Right lobe of liver (tissue), 6 donors: Measurements from ENCODE around the gene NLGN1. TPM values are rescaled to one million over a fixed set of nuclear protein-coding genes. Genes with fewer than 3 reads are reported as not detected.

Experiments used
- ATAC-seq, 4 donors: fragments of 200-7000 bp; cut with Tn5 transposase; one replicate each; pipeline ENCODE4 v1.9.1; 2020; ENCODE audit warnings: mild to moderate bottlenecking in 4 of 4, moderate library complexity in 4 of 4
- DNase-seq, 3 donors: peaks; one replicate each; pipeline ENCODE4 v3.0.0-alpha.2; 2020
- H3K27ac ChIP-seq, 3 donors: fragments of 200-600 bp; one replicate each; pipeline ENCODE4 v1.8.0; 2022
- H3K27me3 ChIP-seq, 2 donors: fragments of 200-600 bp; one replicate each; pipeline ENCODE4 v1.8.0; 2022
- H3K36me3 ChIP-seq, 4 donors: fragments of 200-600 bp; sonication (generic) in 1 of 4; one replicate each; pipeline versions ENCODE4 v1.5.1 to v1.8.0; 2017 to 2022; ENCODE audit warnings: control low read depth in 1 of 4
- H3K4me1 ChIP-seq, 4 donors: fragments of 200-600 bp; sonication (generic) in 1 of 4; one replicate each; pipeline versions ENCODE4 v1.5.1 to v1.8.0; 2017 to 2022; ENCODE audit warnings: control low read depth in 1 of 4
- H3K4me3 ChIP-seq, 3 donors: fragments of 200-600 bp; one replicate each; pipeline ENCODE4 v1.8.0; 2022
- H3K9me3 ChIP-seq, 4 donors: fragments of 200-600 bp; sonication (generic) in 1 of 4; one replicate each; pipeline versions ENCODE4 v1.5.1 to v1.8.0; 2017 to 2022; ENCODE audit warnings: control low read depth in 1 of 4
- POLR2A ChIP-seq: fragments of 450-650 bp; IDR thresholded peaks from one replicate; pipeline ENCODE4 v1.6.1; 2017; ENCODE audit warnings: antibody characterized with exemption, mild to moderate bottlenecking
- WGBS: methylation state at CpG from one replicate; pipeline ENCODE4 v1.1.6; 2018; ENCODE audit warnings: low coverage, low lambda C conversion rate; ENCODE audit not compliant: insufficient coverage; ENCODE audit errors: missing lambda C conversion rate; 5-methylcytosine and 5-hydroxymethylcytosine counted together
- intact Hi-C, 2 donors: fragments of 100-400 bp; cut with DNase I; formaldehyde crosslinking; loops; one replicate each; pipeline versions ENCODE4 v1.11.2 to v1.14.1; 2022
- total RNA-seq, 6 experiments: library from RNA; depleted of rRNA in 2 of 6; stranded (reverse); fragments of >200 nt in 2 of 6; fragmentation: NEBNext Ultra II Directional in 3 of 6; extraction: Animal tissue kit (Norgen Biotek cat#: 25700) in 3 of 6; gene quantifications; one replicate each; pipeline versions ENCODE4 v1.1.0 to v1.2.4, GENCODE V29; 2016 to 2023
- TF ChIP-seq, protein P1 (sequence below), 4 donors: fragments of 200-600 bp in 3 of 4; fragments of 450-650 bp in 1 of 4; IDR thresholded peaks; one replicate each; pipeline versions ENCODE4 v1.5.1 to v1.8.0; 2016 to 2022; ENCODE audit warnings: antibody characterized with exemption in 4 of 4, mild to moderate bottlenecking in 2 of 4
- donor health status: DM: no; HTN: yes; CAD: no.
- donor health status: DM: no; HTN: no; CAD: no.
- donor health status: DM: no; HTN: no; CAD: no.
- donor health status: DM: no; HTN: yes; CAD: no.
- donor health status: DM: no; HTN: yes; CAD: no.

The NLGN1 gene
- total RNA-seq, 6 experiments from 2014 or later, result 0.02 to 0.12 TPM; not detected in 4

DNA sequence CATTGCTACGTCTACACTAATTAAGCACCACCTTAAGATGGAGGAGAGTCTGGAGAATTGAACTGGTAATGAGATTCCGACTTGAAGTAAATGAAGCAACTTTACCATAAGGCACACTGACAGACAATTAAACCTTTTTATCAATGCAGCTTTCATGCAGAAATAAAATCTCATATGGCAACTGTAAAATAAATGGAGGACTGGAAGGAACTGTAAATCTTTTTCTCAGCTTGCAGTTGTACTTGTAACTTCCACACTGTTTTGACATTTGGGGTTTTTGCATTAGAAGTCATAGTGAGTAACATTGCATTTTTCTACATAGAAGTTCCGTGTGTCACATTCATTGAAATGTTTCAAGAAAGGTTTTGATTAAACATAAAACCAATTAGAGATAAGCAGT lies 705.3 kb downstream of the NLGN1 start:
- Histone ChIP-seq H3K27ac (no peak overlapping the region), H3K9me3 (no peaks in the 10 kb centered on the region), H3K36me3 (no peaks in the 10 kb centered on the region), H3K27me3 (no peaks in the 10 kb centered on the region), H3K4me1 (no peaks in the 10 kb centered on the region), H3K4me3 (no peak overlapping the region)
- no peak for DNase-seq
- intact Hi-C loops, result no loop called here
- TF ChIP-seq POLR2A, result no peak
- TF ChIP-seq, protein P1, sequence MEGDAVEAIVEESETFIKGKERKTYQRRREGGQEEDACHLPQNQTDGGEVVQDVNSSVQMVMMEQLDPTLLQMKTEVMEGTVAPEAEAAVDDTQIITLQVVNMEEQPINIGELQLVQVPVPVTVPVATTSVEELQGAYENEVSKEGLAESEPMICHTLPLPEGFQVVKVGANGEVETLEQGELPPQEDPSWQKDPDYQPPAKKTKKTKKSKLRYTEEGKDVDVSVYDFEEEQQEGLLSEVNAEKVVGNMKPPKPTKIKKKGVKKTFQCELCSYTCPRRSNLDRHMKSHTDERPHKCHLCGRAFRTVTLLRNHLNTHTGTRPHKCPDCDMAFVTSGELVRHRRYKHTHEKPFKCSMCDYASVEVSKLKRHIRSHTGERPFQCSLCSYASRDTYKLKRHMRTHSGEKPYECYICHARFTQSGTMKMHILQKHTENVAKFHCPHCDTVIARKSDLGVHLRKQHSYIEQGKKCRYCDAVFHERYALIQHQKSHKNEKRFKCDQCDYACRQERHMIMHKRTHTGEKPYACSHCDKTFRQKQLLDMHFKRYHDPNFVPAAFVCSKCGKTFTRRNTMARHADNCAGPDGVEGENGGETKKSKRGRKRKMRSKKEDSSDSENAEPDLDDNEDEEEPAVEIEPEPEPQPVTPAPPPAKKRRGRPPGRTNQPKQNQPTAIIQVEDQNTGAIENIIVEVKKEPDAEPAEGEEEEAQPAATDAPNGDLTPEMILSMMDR (IDR thresholded peaks at IDR 0.05), result no peak
- ATAC-seq, result no peak
- 59% methylated on average over 3 of the region's 3 CpGs for WGBS

DNA sequence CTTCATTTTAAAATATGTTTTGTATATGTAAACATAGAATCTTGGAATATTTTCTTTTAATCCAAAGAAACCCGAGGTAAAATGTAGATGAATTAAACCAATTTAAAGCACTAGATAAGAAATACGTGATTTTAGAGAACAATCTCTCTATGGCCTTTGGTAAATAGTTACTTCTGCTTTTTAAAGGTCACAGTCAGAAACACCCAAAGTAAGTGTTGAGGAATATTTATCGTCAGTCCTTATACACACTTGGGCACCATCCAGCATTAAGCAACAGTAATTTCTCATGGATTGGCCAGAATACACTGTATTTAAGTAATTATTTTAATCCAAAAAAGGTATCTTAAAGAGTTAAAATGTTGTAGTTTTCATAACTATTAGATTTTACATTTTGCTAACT lies 713.2 kb downstream of the NLGN1 start:
- intact Hi-C loops, result no loop called here
- TF ChIP-seq POLR2A, result no peak
- TF ChIP-seq, protein P1 (IDR thresholded peaks at IDR 0.05), result no peak
- WGBS, result 48% methylated on average over 3 of the region's 3 CpGs
- no peaks in the 10 kb centered on the region for H3K9me3 ChIP-seq
- H3K4me1 ChIP-seq, result no peaks in the 10 kb centered on the region
- H3K27me3 ChIP-seq, result no peaks in the 10 kb centered on the region
- H3K27ac ChIP-seq, result no peak overlapping the region
- DNase-seq, result no peak
- peak in 1 of 4 donors; percentile 15 for ATAC-seq
- no peak overlapping the region for H3K4me3 ChIP-seq
- no peaks in the 10 kb centered on the region for H3K36me3 ChIP-seq

DNA sequence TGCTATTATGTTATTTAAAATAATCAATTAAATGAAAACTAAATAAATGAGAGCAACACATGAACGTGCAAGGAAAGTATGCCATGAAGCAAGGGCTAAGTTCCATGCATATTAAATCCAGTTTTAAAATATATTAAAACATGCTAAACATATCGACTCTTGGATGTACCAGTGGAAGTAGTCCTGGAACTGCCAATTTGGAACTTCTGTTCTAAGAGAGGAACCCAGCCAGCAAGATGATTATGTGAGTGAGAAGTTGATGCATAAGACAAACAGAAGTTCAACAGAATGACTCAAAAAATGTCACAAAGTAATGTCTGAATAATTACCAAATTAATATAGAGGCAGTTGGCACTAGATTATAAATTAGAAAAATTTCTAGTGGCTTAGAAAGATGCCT lies 714.2 kb downstream of the NLGN1 start:
- H3K27ac ChIP-seq, result no peak overlapping the region
- no peak overlapping the region for H3K4me3 ChIP-seq
- no peaks in the 10 kb centered on the region for H3K27me3 ChIP-seq
- TF ChIP-seq POLR2A, result no peak
- TF ChIP-seq, protein P1 (IDR thresholded peaks at IDR 0.05), result no peak
- no peaks in the 10 kb centered on the region for H3K36me3 ChIP-seq
- no peak for ATAC-seq
- H3K9me3 ChIP-seq, result no peaks in the 10 kb centered on the region
- WGBS, result 52% methylated on average over 2 of the region's 2 CpGs
- intact Hi-C loops, result no loop called here
- H3K4me1 ChIP-seq, result no peaks in the 10 kb centered on the region
- no peak for DNase-seq

DNA sequence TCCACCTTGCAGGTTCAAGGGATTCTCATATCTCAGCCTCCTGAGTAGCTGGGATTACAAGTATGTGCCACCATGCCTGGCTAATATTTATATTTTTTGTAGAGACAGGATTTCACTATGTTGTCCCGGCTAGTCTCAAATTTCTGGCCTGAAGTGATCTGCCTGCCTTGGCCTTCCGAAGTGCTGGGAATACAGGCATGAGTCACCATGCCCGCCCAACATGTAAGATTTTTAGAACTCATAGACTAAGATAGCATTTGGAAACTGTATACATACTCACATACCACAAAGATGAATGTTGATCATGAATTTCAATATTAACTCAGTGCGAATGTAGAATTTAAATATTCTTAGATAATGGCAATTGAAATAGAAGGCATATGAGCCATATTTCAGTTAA lies 718.9 kb downstream of the NLGN1 start:
- DNase-seq (no peak), ATAC-seq (no peak)
- no peak for TF ChIP-seq POLR2A
- TF ChIP-seq, protein P1 (IDR thresholded peaks at IDR 0.05), result no peak
- WGBS, result 82% methylated on average over 4 of the region's 4 CpGs
- Histone ChIP-seq H3K9me3 (no peaks in the 10 kb centered on the region), H3K36me3 (no peaks in the 10 kb centered on the region), H3K27ac (no peak overlapping the region), H3K27me3 (no peaks in the 10 kb centered on the region), H3K4me1 (no peaks in the 10 kb centered on the region), H3K4me3 (no peak overlapping the region)
- intact Hi-C loops, result no loop called here

DNA sequence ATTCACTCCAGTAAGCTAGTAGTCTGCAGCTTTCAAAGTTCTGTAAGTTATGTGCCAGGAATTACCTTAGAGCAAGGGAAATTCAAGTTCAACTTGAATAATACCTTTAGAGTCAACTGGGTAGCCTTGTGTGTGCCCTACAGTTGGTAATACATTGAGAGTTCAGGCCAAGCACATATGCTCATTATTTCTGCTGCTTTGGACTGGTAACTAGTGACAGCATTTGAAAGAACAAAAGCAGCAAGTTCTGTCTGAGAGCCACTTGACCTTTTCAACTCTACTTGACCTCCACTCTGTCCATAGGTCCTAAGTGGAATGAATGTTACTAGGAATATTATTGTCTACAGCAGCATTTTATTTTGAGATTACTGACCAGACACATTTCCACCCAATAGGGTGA lies 723.5 kb downstream of the NLGN1 start:
- DNase-seq (no peak), ATAC-seq (no peak)
- H3K4me3 ChIP-seq, result no peak overlapping the region
- H3K36me3 ChIP-seq, result no peaks in the 10 kb centered on the region
- TF ChIP-seq, protein P1 (IDR thresholded peaks at IDR 0.05), result no peak
- TF ChIP-seq POLR2A, result no peak
- H3K27me3 ChIP-seq, result no peaks in the 10 kb centered on the region
- H3K4me1 ChIP-seq, result no peaks in the 10 kb centered on the region
- intact Hi-C loops, result no loop called here
- no peak overlapping the region for H3K27ac ChIP-seq
- no peaks in the 10 kb centered on the region for H3K9me3 ChIP-seq
